IPS-15b (cell line): ENCODE results near the gene KIF16B.

ENCODE experiments used
- H3K27me3 ChIP-seq: one replicate; pipeline ENCODE4 v1.6.1; 2013; ENCODE audit warnings: low read length; ENCODE audit not compliant: control insufficient read depth, insufficient read depth
- H3K36me3 ChIP-seq: one replicate; pipeline ENCODE4 v1.6.1; 2013; ENCODE audit warnings: low read length; ENCODE audit not compliant: control insufficient read depth, insufficient read depth
- H3K4me1 ChIP-seq: one replicate; pipeline ENCODE4 v1.6.1; 2013; ENCODE audit warnings: mild to moderate bottlenecking, low read length; ENCODE audit not compliant: control insufficient read depth, insufficient read depth
- H3K4me3 ChIP-seq: one replicate; pipeline ENCODE4 v1.5.1; 2013; ENCODE audit warnings: low read depth, low read length
- H3K9ac ChIP-seq: one replicate; pipeline ENCODE4 v1.6.1; 2013; ENCODE audit warnings: low read depth, mild to moderate bottlenecking, low read length
- H3K9me3 ChIP-seq: one replicate; pipeline ENCODE4 v1.6.1; 2013; ENCODE audit warnings: mild to moderate bottlenecking, low read length; ENCODE audit not compliant: control insufficient read depth, insufficient read depth

KIF16B gene

DNA sequence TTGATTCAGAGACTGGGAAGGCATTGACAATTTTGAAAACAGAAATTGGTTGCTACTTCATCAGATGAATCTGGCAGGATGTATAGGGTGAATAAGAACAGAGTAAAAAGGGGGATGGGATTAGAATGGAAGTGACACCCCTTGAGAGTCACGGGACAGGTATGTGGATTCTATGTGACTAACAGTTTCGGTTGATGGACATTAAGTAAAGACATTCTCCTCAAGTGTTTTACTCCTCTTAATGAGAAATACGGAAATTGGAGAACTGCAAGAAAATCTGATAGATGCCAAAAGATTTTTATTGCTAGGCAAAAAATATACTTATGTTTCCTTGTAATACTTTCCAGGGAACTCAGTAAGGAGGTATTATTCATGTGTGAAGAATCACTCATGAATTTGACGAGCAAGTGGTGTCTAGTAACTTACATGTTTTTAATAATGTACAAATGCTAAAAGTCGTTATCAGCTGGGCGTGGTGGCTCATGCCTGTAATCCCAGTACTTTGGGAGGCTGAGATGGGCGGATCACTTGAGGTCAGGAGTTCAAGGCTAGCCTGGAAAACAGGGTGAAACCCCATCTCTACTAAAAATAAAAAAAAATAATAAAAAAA, 135.8 kb downstream of the KIF16B start:
- no peak overlapping the region for H3K9ac ChIP-seq
- no peaks in the 10 kb centered on the region for H3K9me3 ChIP-seq
- no peak overlapping the region for H3K4me3 ChIP-seq
- H3K27me3 ChIP-seq, result no peaks in the 10 kb centered on the region
- H3K4me1 ChIP-seq, result peaks cover 10% of the 10 kb centered on the region
- no peaks in the 10 kb centered on the region for H3K36me3 ChIP-seq

DNA sequence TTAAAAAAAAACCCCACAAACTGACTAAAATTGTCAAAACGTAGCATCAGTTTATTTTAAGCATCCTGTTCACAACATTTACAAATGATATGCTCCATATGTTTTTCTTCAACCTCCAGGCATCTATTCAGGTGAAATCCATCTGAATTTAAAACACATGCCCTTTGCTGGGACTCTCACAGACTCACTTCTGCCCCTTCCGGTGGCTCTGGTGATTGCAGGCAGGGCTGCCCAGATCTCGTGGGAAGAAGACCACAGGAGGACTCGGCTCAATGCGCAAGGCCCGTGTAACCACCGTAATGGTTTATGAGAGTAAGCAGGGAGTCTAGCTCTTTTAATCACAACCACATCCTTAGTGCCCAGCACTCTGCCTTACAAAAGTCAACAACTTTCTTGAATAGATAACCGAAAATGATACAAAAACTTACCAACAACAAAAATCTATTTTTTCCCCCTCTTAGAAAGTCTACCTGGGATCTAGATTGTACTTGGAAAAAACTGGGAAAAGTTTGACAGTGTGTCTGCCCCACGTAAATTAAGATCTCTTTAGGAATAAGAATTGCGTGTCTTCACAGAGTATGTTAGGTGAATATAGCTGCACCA, 139.1 kb downstream of the KIF16B start:
- Histone ChIP-seq H3K9me3 (no peaks in the 10 kb centered on the region), H3K9ac (no peak overlapping the region), H3K4me3 (no peak overlapping the region), H3K36me3 (no peaks in the 10 kb centered on the region), H3K27me3 (no peaks in the 10 kb centered on the region), H3K4me1 (peaks cover 11% of the 10 kb centered on the region)

- no peak overlapping the region for H3K9ac ChIP-seq
- H3K36me3 ChIP-seq, result no peaks in the 10 kb centered on the region
- no peak overlapping the region for H3K4me3 ChIP-seq
- no peaks in the 10 kb centered on the region for H3K9me3 ChIP-seq
- H3K27me3 ChIP-seq, result no peaks in the 10 kb centered on the region
- H3K4me1 ChIP-seq, result peaks cover 11% of the 10 kb centered on the region
Measured at GRCh38 chr20:16433293-16433580, 140.0 kb downstream of the KIF16B start.

- Histone ChIP-seq H3K4me1 (peaks cover 11% of the 10 kb centered on the region), H3K36me3 (no peaks in the 10 kb centered on the region), H3K27me3 (no peaks in the 10 kb centered on the region), H3K9ac (no peak overlapping the region), H3K4me3 (no peak overlapping the region), H3K9me3 (no peaks in the 10 kb centered on the region)
Measured at GRCh38 chr20:16432466-16433292, 140.6 kb downstream of the KIF16B start.

- Histone ChIP-seq H3K9ac (no peak overlapping the region), H3K4me3 (no peak overlapping the region), H3K4me1 (peaks cover 6% of the 10 kb centered on the region), H3K9me3 (no peaks in the 10 kb centered on the region), H3K27me3 (no peaks in the 10 kb centered on the region), H3K36me3 (no peaks in the 10 kb centered on the region)
Measured at GRCh38 chr20:16428112-16428511, 145.1 kb downstream of the KIF16B start.

DNA sequence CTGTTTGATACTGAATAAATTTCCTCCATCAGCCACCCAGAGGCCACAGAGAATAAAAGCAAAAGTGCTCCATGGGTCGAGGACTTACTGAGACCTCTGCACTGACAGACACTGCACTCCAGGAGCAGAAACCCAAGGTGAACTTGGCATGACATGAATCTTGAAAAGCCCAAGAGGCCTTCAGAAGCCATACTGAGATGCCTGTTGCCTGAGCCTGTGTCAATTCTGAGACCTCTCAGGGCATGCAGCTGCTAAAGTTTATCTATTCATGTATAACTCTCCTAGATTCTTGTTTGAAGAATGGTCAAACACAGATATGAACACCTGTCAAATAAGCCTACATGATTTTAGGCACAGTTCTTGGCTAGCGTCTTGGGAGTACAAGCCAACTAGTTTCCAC, 145.7 kb downstream of the KIF16B start:
- Histone ChIP-seq H3K4me3 (no peak overlapping the region), H3K9ac (no peak overlapping the region), H3K36me3 (no peaks in the 10 kb centered on the region), H3K27me3 (no peaks in the 10 kb centered on the region), H3K4me1 (peaks cover 1% of the 10 kb centered on the region), H3K9me3 (no peaks in the 10 kb centered on the region)

DNA sequence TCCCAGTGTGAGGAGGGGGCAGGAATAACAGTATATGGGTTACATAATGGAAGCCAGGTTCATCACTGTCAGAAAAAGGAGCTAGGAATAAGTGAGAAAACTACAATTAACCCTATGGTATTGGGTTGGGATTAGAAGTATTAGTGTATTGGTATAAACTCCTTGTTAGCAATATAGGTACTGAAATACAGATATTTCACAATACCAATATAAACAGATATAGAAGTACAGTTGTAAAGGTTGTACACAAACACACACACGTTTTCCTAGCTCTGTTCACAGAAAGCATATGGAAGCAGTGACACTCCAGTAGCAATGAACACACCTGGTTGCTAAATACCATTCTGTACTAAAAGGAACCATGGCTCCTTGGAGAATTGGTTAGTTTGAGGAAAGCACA, 148.5 kb downstream of the KIF16B start:
- Histone ChIP-seq H3K4me1 (peaks cover 8% of the 10 kb centered on the region), H3K9ac (no peak overlapping the region), H3K9me3 (no peaks in the 10 kb centered on the region), H3K27me3 (no peaks in the 10 kb centered on the region), H3K4me3 (no peak overlapping the region), H3K36me3 (no peaks in the 10 kb centered on the region)

- H3K4me3 ChIP-seq, result no peak overlapping the region
- peaks cover 8% of the 10 kb centered on the region for H3K4me1 ChIP-seq
- H3K9me3 ChIP-seq, result no peaks in the 10 kb centered on the region
- no peak overlapping the region for H3K9ac ChIP-seq
- H3K27me3 ChIP-seq, result no peaks in the 10 kb centered on the region
- no peaks in the 10 kb centered on the region for H3K36me3 ChIP-seq
Measured at GRCh38 chr20:16423311-16424212, 149.7 kb downstream of the KIF16B start.

- H3K9ac ChIP-seq, result no peak overlapping the region
- no peaks in the 10 kb centered on the region for H3K36me3 ChIP-seq
- H3K4me1 ChIP-seq, result peaks cover 8% of the 10 kb centered on the region
- H3K9me3 ChIP-seq, result no peaks in the 10 kb centered on the region
- H3K4me3 ChIP-seq, result no peak overlapping the region
- no peaks in the 10 kb centered on the region for H3K27me3 ChIP-seq
Measured at GRCh38 chr20:16419138-16419715, 154.0 kb downstream of the KIF16B start.

DNA sequence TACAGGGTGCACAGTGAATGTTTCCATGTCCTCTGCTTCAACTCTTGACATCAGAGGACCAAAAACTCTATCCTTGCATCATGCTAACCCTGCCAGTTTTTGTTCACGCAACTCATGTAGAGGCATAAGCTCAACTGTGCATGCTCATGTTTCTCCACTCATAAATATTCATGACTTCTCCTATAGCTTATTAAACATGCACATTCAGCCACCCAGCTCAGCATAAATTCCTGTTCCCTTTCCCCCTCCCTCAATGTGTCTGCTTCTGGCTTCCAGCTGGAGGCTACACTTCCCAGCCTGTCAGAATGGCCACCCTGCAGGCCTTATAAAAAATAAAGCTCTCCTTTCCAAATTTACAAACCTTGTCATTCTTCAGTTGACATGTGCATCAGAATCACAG, 154.6 kb downstream of the KIF16B start:
- H3K9me3 ChIP-seq, result no peaks in the 10 kb centered on the region
- no peak overlapping the region for H3K4me3 ChIP-seq
- no peaks in the 10 kb centered on the region for H3K36me3 ChIP-seq
- no peaks in the 10 kb centered on the region for H3K27me3 ChIP-seq
- H3K9ac ChIP-seq, result no peak overlapping the region
- peaks cover 8% of the 10 kb centered on the region for H3K4me1 ChIP-seq

GRCh38 chr20:16417001-16417400, 156.2 kb downstream of the KIF16B start:
- no peaks in the 10 kb centered on the region for H3K36me3 ChIP-seq
- peaks cover 8% of the 10 kb centered on the region for H3K4me1 ChIP-seq
- no peak overlapping the region for H3K9ac ChIP-seq
- H3K9me3 ChIP-seq, result no peaks in the 10 kb centered on the region
- H3K4me3 ChIP-seq, result no peak overlapping the region
- no peaks in the 10 kb centered on the region for H3K27me3 ChIP-seq
